HCT116 (cell line): ENCODE measurements around the gene C2orf68. TPM values are rescaled to one million over a fixed set of nuclear protein-coding genes. Genes with fewer than 3 reads are reported as not detected.

Experiments
- ATAC-seq: fragments of 200-7000 bp; cut with Tn5 transposase; 2 replicates; pipeline ENCODE4 v1.9.1; 2020; ENCODE audit warnings: mild to moderate bottlenecking, moderate library complexity
- BruUV-seq: library from RNA; stranded (reverse); fragments of 400-500 nt; replicated peaks from 2 replicates; lab custom pipeline; 2021; lab: Mats Ljungman, UMichigan
- CTCF ChIA-PET: fragments of 300-600 bp; sonication (Branson Sonifier 250); formaldehyde crosslinking; loops from one replicate; lab custom pipeline; 2021; ENCODE audit warnings: antibody characterized with exemption; lab: Charles Lee
- POLR2A ChIA-PET: fragments of 300-600, 350-600 bp; sonication (Branson Sonifier 250); formaldehyde crosslinking; loops from one replicate; lab custom pipeline; 2021; ENCODE audit warnings: antibody characterized with exemption; lab: Charles Lee
- RAD21 ChIA-PET, 2 experiments: fragments of 300-600 bp; sonication (Branson Sonifier 250); formaldehyde crosslinking; loops; one replicate each; lab custom pipeline; 2023; ENCODE audit warnings: low total read pairs in 2 of 2; ENCODE audit not compliant: uncharacterized antibody in 2 of 2, unreplicated experiment in 2 of 2, low non-redundant PET in 1 of 2; lab: Charles Lee
- DNase-seq: peaks from one replicate; pipeline ENCODE4 v3.0.0-alpha.2; 2010; ENCODE audit warnings: low read depth, low spot score
- H2AFZ ChIP-seq: fragments of 200-600 bp; shearing (Covaris generic), sonication (generic); 2 replicates; pipeline ENCODE4 v1.6.1; 2017; ENCODE audit warnings: low read depth, mixed run types, mixed read lengths, antibody characterized with exemption, low read length; ENCODE audit not compliant: poor library complexity, severe bottlenecking
- H3K27ac ChIP-seq: 2 replicates; pipeline ENCODE4 v1.5.1; 2012; ENCODE audit warnings: low read depth, low read length
- H3K27me3 ChIP-seq: fragments of 200-600 bp; sonication (generic); 2 replicates; pipeline ENCODE4 v1.6.1; 2016; ENCODE audit warnings: mixed run types, low read length, mixed read lengths; ENCODE audit not compliant: insufficient read depth
- H3K36me3 ChIP-seq, 2 experiments: fragments of 200-500 bp in 1 of 2; fragments of 200-600 bp in 1 of 2; sonication (Bioruptor generic) in 1 of 2; sonication (generic) in 1 of 2; 2 replicates each; pipeline versions ENCODE4 v1.5.1 to v1.6.1; 2014 to 2016; ENCODE audit warnings: low read length in 2 of 2, inconsistent platforms in 1 of 2, mixed read lengths in 1 of 2, mixed run types in 1 of 2; ENCODE audit not compliant: insufficient read depth in 2 of 2, control insufficient read depth in 1 of 2
- H3K4me1 ChIP-seq, 2 experiments: fragments of 200-600 bp in 1 of 2; sonication (generic) in 1 of 2; 2 replicates each; pipeline versions ENCODE4 v1.5.1 to v1.6.1; 2012 to 2017; ENCODE audit warnings: low read length in 2 of 2, inconsistent platforms in 1 of 2, mild to moderate bottlenecking in 1 of 2, mixed read lengths in 1 of 2, mixed run types in 1 of 2, moderate library complexity in 1 of 2; ENCODE audit not compliant: insufficient read depth in 2 of 2, control insufficient read depth in 1 of 2
- H3K4me2 ChIP-seq: fragments of 200-600 bp; sonication (generic); 2 replicates; pipeline ENCODE4 v1.6.1; 2017; ENCODE audit warnings: mixed run types, low read length, mixed read lengths
- H3K4me3 ChIP-seq, 2 experiments: fragments of 200-600 bp in 1 of 2; sonication (generic) in 1 of 2; replicated peaks in 1 of 2; 2 replicates each; pipeline ENCODE4 v1.5.1; 2011 to 2016; ENCODE audit warnings: low read length in 2 of 2, control low read depth in 1 of 2, low read depth in 1 of 2, mild to moderate bottlenecking in 1 of 2, mixed read lengths in 1 of 2, mixed run types in 1 of 2
- H3K79me2 ChIP-seq: fragments of 200-600 bp; sonication (generic); 2 replicates; pipeline ENCODE4 v1.6.1; 2017; ENCODE audit warnings: mild to moderate bottlenecking, mixed run types, low read length, moderate library complexity, mixed read lengths; ENCODE audit not compliant: insufficient read depth
- H3K9ac ChIP-seq: fragments of 200-600 bp; sonication (generic); 2 replicates; pipeline ENCODE4 v1.6.1; 2016; ENCODE audit warnings: low read length, mixed read lengths
- H3K9me2 ChIP-seq: fragments of 200-600 bp; sonication (generic), shearing (Covaris generic); 2 replicates; pipeline ENCODE4 v1.6.1; 2017; ENCODE audit warnings: mixed run types, mild to moderate bottlenecking, moderate library complexity; ENCODE audit not compliant: insufficient read depth
- H3K9me3 ChIP-seq, 2 experiments: fragments of 200-500 bp in 1 of 2; fragments of 200-600 bp in 1 of 2; sonication (Bioruptor generic) in 1 of 2; sonication (generic) in 1 of 2; 2 replicates each; pipeline ENCODE4 v1.6.1; 2014 to 2017; ENCODE audit warnings: low read length in 2 of 2, mixed read lengths in 2 of 2, inconsistent platforms in 1 of 2, low read depth in 1 of 2, mild to moderate bottlenecking in 1 of 2, mixed run types in 1 of 2, moderate library complexity in 1 of 2; ENCODE audit not compliant: control insufficient read depth in 1 of 2, insufficient read depth in 1 of 2
- H4K20me1 ChIP-seq: fragments of 200-600 bp; sonication (generic), shearing (Covaris generic); 2 replicates; pipeline ENCODE4 v1.6.1; 2017; ENCODE audit warnings: mixed run types, mild to moderate bottlenecking, moderate library complexity; ENCODE audit not compliant: insufficient read depth
- ELF1 ChIP-seq: IDR thresholded peaks from 2 replicates; pipeline ENCODE4 v1.6.1; 2012; ENCODE audit warnings: low read depth, borderline replicate concordance
- ZBTB33 ChIP-seq: IDR thresholded peaks from 2 replicates; pipeline ENCODE4 v1.6.1; 2011; ENCODE audit warnings: mild to moderate bottlenecking, low read length, moderate library complexity; ENCODE audit not compliant: insufficient replicate concordance; ENCODE audit errors: extremely low read depth
- ZNF274 ChIP-seq: fragments of 200-500 bp; sonication (Bioruptor generic); IDR thresholded peaks from 2 replicates; pipeline ENCODE4 v1.6.1; 2014; ENCODE audit warnings: mild to moderate bottlenecking, low read depth, low read length, inconsistent platforms
- intact Hi-C: fragments of 100-400 bp; cut with micrococcal nuclease; formaldehyde crosslinking; loops from 2 replicates; pipeline ENCODE4 v1.10.0; 2022
- total RNA-seq: library from RNA; stranded (reverse); gene quantifications from one replicate; pipeline ENCODE4 v1.2.1, GENCODE V29; 2021; ENCODE audit not compliant: unreplicated experiment

C2orf68 gene
- total RNA-seq, 1 experiment from 2014 or later = 21.8 TPM

- TF ChIP-seq ELF1 = no peak
- TF ChIP-seq ZBTB33 = no peak
- TF ChIP-seq ZNF274 = no peak
- TF ChIP-seq, all 23 proteins: peak for 0
- no peak overlapping the region for H2AFZ ChIP-seq
- intact Hi-C loops = no loop called here
- ChIA-PET CTCF (no interaction called here), POLR2A (no interaction called here), RAD21 (interaction anchor here in 1 of 2 experiments (1.1 kb wide), 1 partner anchor 13 kb away, joined by 4 read pairs; the partner anchor contains the start of gene VAMP8)
- no peak overlapping the region for H3K9ac ChIP-seq
- H3K36me3 ChIP-seq = no peaks in the 10 kb centered on the region
- H3K27ac ChIP-seq = no peak overlapping the region
- no peaks in the 10 kb centered on the region for H4K20me1 ChIP-seq
- no peaks in the 10 kb centered on the region for H3K9me2 ChIP-seq
- no peak for DNase-seq
- no peaks in the 10 kb centered on the region for H3K27me3 ChIP-seq
- H3K4me3 ChIP-seq = no peak overlapping the region
- no peak overlapping the region for H3K4me2 ChIP-seq
- peaks cover 2 to 15% of the 10 kb centered on the region in 2 experiments; a peak in 3 of 4 replicates for H3K4me1 ChIP-seq
- H3K9me3 ChIP-seq = no peaks in the 10 kb centered on the region
- peaks cover 16% of the 10 kb centered on the region for H3K79me2 ChIP-seq
- no TSS peak for BruUV-seq
- ATAC-seq = no peak
Observed at GRCh38 chr2:85564144-85564563, 47.7 kb downstream of the C2orf68 start.
